Right lobe of liver (tissue), 6 donors: ENCODE measurements around the gene CDKAL1. TPM values are rescaled to one million over a fixed set of nuclear protein-coding genes. Genes with fewer than 3 reads are reported as not detected.

Source experiments
- ATAC-seq, 4 donors: fragments of 200-7000 bp; cut with Tn5 transposase; one replicate each; pipeline ENCODE4 v1.9.1; 2020; ENCODE audit warnings: mild to moderate bottlenecking in 4 of 4, moderate library complexity in 4 of 4
- DNase-seq, 3 donors: peaks; one replicate each; pipeline ENCODE4 v3.0.0-alpha.2; 2020
- H3K27ac ChIP-seq, 3 donors: fragments of 200-600 bp; one replicate each; pipeline ENCODE4 v1.8.0; 2022
- H3K27me3 ChIP-seq, 2 donors: fragments of 200-600 bp; one replicate each; pipeline ENCODE4 v1.8.0; 2022
- H3K36me3 ChIP-seq, 4 donors: fragments of 200-600 bp; sonication (generic) in 1 of 4; one replicate each; pipeline versions ENCODE4 v1.5.1 to v1.8.0; 2017 to 2022; ENCODE audit warnings: control low read depth in 1 of 4
- H3K4me1 ChIP-seq, 4 donors: fragments of 200-600 bp; sonication (generic) in 1 of 4; one replicate each; pipeline versions ENCODE4 v1.5.1 to v1.8.0; 2017 to 2022; ENCODE audit warnings: control low read depth in 1 of 4
- H3K4me3 ChIP-seq, 3 donors: fragments of 200-600 bp; one replicate each; pipeline ENCODE4 v1.8.0; 2022
- H3K9me3 ChIP-seq, 4 donors: fragments of 200-600 bp; sonication (generic) in 1 of 4; one replicate each; pipeline versions ENCODE4 v1.5.1 to v1.8.0; 2017 to 2022; ENCODE audit warnings: control low read depth in 1 of 4
- CTCF ChIP-seq, 4 donors: fragments of 200-600 bp in 3 of 4; fragments of 450-650 bp in 1 of 4; IDR thresholded peaks; one replicate each; pipeline versions ENCODE4 v1.5.1 to v1.8.0; 2016 to 2022; ENCODE audit warnings: antibody characterized with exemption in 4 of 4, mild to moderate bottlenecking in 2 of 4
- POLR2A ChIP-seq: fragments of 450-650 bp; IDR thresholded peaks from one replicate; pipeline ENCODE4 v1.6.1; 2017; ENCODE audit warnings: antibody characterized with exemption, mild to moderate bottlenecking
- WGBS: methylation state at CpG from one replicate; pipeline ENCODE4 v1.1.6; 2018; ENCODE audit warnings: low coverage, low lambda C conversion rate; ENCODE audit not compliant: insufficient coverage; ENCODE audit errors: missing lambda C conversion rate; 5-methylcytosine and 5-hydroxymethylcytosine counted together
- intact Hi-C, 2 donors: fragments of 100-400 bp; cut with DNase I; formaldehyde crosslinking; loops; one replicate each; pipeline versions ENCODE4 v1.11.2 to v1.14.1; 2022
- total RNA-seq, 6 experiments: library from RNA; depleted of rRNA in 2 of 6; stranded (reverse); fragments of >200 nt in 2 of 6; fragmentation: NEBNext Ultra II Directional in 3 of 6; extraction: Animal tissue kit (Norgen Biotek cat#: 25700) in 3 of 6; gene quantifications; one replicate each; pipeline versions ENCODE4 v1.1.0 to v1.2.4, GENCODE V29; 2016 to 2023
- donor health status: DM: no; HTN: yes; CAD: no.
- donor health status: DM: no; HTN: no; CAD: no.
- donor health status: DM: no; HTN: no; CAD: no.
- donor health status: DM: no; HTN: yes; CAD: no.
- donor health status: DM: no; HTN: yes; CAD: no.

Gene CDKAL1
- total RNA-seq, 6 experiments from 2014 or later, result 4.5 to 7.0 (median 6.2) TPM

GRCh38 chr6:20900389-20901160, 366.3 kb downstream of the CDKAL1 start:
- 89% methylated on average over 7 of the region's 7 CpGs for WGBS
- TF ChIP-seq CTCF (IDR thresholded peaks at IDR 0.05) (no peak), POLR2A (no peak)
- Histone ChIP-seq H3K36me3 (no peaks in the 10 kb centered on the region), H3K27ac (no peak overlapping the region), H3K4me3 (no peak overlapping the region), H3K4me1 (no peaks in the 10 kb centered on the region), H3K27me3 (no peaks in the 10 kb centered on the region), H3K9me3 (peaks cover 0 to 1% (median 0%) of the 10 kb centered on the region in 4 donors)
- intact Hi-C loops, result no loop called here
- no peak for DNase-seq
- ATAC-seq, result no peak

DNA sequence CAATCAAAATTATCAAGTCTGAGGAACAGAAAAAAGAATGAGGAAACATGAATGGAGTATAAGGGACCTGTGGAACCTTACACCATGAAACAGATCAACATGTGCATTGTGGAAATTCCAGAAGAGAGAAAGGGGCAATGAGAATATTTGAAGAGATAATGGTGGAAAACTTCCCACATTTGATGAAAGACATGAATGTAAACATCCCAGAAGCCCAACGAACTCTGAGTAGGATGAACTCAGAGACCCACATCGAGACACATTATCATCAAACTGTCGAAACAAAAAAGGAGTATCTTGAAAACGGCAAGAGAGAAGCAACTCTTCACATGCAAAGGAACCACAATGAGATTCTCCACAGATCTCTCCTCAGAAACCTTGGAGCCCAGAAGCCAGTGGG, 371.1 kb downstream of the CDKAL1 start:
- H3K4me3 ChIP-seq, result no peak overlapping the region

DNA sequence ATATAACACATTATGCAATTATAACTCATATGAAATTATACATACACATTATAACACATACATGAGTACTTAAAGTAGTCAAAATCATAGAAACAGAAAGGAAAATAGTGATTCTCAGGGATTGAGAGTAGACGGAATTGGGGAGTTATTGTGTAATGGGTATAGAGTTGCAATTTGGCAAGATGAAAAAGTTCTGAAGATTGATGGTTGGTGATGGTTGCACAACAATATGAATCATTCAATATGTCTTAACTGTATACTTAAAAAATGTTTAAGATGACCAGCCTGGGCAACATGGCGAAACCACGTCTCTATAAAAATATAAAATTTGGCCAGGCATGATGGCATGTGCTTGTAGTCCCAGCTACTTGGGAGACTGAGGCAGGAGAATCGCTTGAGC, 372.7 kb downstream of the CDKAL1 start:
- Histone ChIP-seq H3K27me3 (no peaks in the 10 kb centered on the region), H3K36me3 (no peaks in the 10 kb centered on the region), H3K4me3 (no peak overlapping the region), H3K9me3 (no peaks in the 10 kb centered on the region), H3K27ac (no peak overlapping the region), H3K4me1 (no peaks in the 10 kb centered on the region)
- no peak for DNase-seq
- intact Hi-C loops, result no loop called here
- WGBS, result 80% methylated on average over 4 of the region's 4 CpGs
- peak in 1 of 4 donors; percentile 32 for ATAC-seq
- TF ChIP-seq CTCF (IDR thresholded peaks at IDR 0.05) (no peak), POLR2A (no peak)

More for the DNA sequence above, 371.1 kb downstream of the CDKAL1 start:
- H3K27ac ChIP-seq, result no peak overlapping the region
- intact Hi-C loops, result no loop called here
- DNase-seq, result no peak
- 78% methylated on average over 4 of the region's 4 CpGs for WGBS
- no peak for ATAC-seq
- no peaks in the 10 kb centered on the region for H3K9me3 ChIP-seq
- TF ChIP-seq CTCF (IDR thresholded peaks at IDR 0.05) (no peak), POLR2A (no peak)
- H3K4me1 ChIP-seq, result no peaks in the 10 kb centered on the region
- no peaks in the 10 kb centered on the region for H3K36me3 ChIP-seq
- no peaks in the 10 kb centered on the region for H3K27me3 ChIP-seq

DNA sequence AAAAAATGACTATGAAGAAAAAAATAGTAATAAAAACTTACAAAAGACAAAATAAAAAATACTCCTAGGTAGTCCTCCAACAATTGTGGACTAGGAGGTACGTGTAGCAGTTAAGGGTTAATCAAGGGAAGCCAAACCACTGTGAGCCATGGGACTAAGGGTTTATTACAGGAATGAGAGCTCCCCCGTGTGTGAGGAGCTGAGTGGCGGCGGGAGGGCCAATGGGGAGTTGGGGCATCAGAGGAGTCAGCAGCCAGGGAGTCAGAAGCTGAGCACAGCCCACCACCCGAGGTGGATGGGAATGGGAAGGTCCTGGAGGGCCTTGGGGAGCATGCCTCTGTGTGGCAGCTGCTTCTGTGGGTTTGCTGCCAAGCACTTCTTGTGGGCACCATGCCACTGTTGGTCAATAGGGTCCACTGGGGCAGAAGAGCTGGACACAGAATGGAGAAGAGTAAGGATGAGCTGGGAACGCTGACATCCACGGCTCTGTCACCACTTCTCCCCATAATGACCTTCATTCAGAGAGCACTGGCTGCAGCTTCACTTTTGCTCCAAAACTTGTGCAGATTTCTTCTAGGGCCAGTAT, 373.3 kb downstream of the CDKAL1 start:
- Histone ChIP-seq H3K36me3 (no peaks in the 10 kb centered on the region), H3K27me3 (no peaks in the 10 kb centered on the region), H3K27ac (no peak overlapping the region), H3K4me3 (no peak overlapping the region), H3K4me1 (no peaks in the 10 kb centered on the region), H3K9me3 (no peaks in the 10 kb centered on the region)
- intact Hi-C loops, result no loop called here
- peak; percentile 48 to 98 (median 56) for ATAC-seq
- 51% methylated on average over 5 of the region's 7 CpGs for WGBS
- DNase-seq, result peak; percentile 19 to 79 (median 75)
- TF ChIP-seq CTCF (IDR thresholded peaks at IDR 0.05) (no peak), POLR2A (no peak)
